Left lung (tissue), 10 donors: ENCODE results near the gene SLC6A7. TPM values are rescaled to one million over a fixed set of nuclear protein-coding genes. Genes with fewer than 3 reads are reported as not detected.

ENCODE experiments used
- ATAC-seq: fragments of 200-7000 bp; cut with Tn5 transposase; one replicate; pipeline ENCODE4 v1.9.1; 2020; ENCODE audit warnings: moderate library complexity
- DNase-seq, 4 donors: peaks; one replicate each; pipeline ENCODE4 v3.0.0-alpha.2; 2013 to 2020
- H3K27ac ChIP-seq, 2 donors: fragments of 200-600 bp; sonication (generic) in 1 of 2; one replicate each; pipeline versions ENCODE4 v1.5.0 to v1.8.0; 2020 to 2021
- H3K27me3 ChIP-seq, 2 donors: fragments of 200-600 bp; sonication (generic) in 1 of 2; one replicate each; pipeline versions ENCODE4 v1.5.0 to v1.8.0; 2020 to 2021
- H3K36me3 ChIP-seq, 2 donors: fragments of 200-600 bp; sonication (generic) in 1 of 2; one replicate each; pipeline versions ENCODE4 v1.5.0 to v1.8.0; 2020 to 2021
- H3K4me1 ChIP-seq, 2 donors: fragments of 200-600 bp; one replicate each; pipeline ENCODE4 v1.8.0; 2021
- H3K4me3 ChIP-seq, 2 donors: fragments of 200-600 bp; sonication (generic) in 1 of 2; one replicate each; pipeline versions ENCODE4 v1.5.0 to v1.8.0; 2020 to 2021; ENCODE audit warnings: mild to moderate bottlenecking in 1 of 2
- H3K9me3 ChIP-seq, 2 donors: fragments of 200-600 bp; sonication (generic) in 1 of 2; one replicate each; pipeline versions ENCODE4 v1.5.0 to v1.8.0; 2020 to 2021
- intact Hi-C, 2 donors: fragments of 100-400 bp; cut with DNase I; formaldehyde crosslinking; loops; one replicate each; pipeline versions ENCODE4 v1.11.2 to v1.14.2; 2022
- polyA plus RNA-seq, 6 donors: library from polyadenylated mRNA; unstranded; fragments of 120-200 nt; gene quantifications; one replicate each; pipeline ENCODE4 v1.2.1, GENCODE V29; 2013; ENCODE audit not compliant: insufficient read length in 6 of 6
- total RNA-seq, 2 donors: library from RNA; stranded (reverse); fragmentation: NEBNext Ultra II Directional; extraction: Animal tissue kit (Norgen Biotek cat#: 25700); gene quantifications; one replicate each; pipeline ENCODE4 v1.2.1, GENCODE V29; 2021
- TF ChIP-seq, protein P1 (sequence below), 2 donors: fragments of 200-600 bp; sonication (generic) in 1 of 2; IDR thresholded peaks; one replicate each; pipeline versions ENCODE4 v1.5.0 to v1.8.0; 2021; ENCODE audit warnings: antibody characterized with exemption in 2 of 2
- donor health status: DM: no; HTN: yes; CAD: no.
- donor health status: DM: no; HTN: no; CAD: no.

Gene SLC6A7
- total and polyA plus RNA-seq, 8 donors: 0.13 TPM; not detected in 7

DNA sequence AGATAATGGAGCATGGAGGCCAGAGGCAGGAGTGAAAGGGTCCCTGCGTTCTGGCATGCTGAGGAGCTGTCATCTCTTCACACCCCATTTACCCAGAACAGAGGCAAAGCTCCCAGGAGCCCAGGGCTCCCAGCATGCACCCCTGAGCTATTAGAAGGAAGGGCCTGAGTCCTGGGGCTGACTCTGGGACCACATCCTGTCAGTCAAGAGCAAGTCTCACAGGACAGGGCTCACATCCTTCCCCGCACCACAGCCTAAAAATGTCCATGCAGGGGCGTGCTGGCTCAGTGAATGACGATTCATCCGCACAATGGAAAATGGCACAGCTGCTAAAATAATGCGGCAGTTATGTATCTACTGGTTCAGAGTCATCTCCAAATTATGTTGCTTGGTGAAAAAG, 68.3 kb downstream of the SLC6A7 start:
- TF ChIP-seq, protein P1, sequence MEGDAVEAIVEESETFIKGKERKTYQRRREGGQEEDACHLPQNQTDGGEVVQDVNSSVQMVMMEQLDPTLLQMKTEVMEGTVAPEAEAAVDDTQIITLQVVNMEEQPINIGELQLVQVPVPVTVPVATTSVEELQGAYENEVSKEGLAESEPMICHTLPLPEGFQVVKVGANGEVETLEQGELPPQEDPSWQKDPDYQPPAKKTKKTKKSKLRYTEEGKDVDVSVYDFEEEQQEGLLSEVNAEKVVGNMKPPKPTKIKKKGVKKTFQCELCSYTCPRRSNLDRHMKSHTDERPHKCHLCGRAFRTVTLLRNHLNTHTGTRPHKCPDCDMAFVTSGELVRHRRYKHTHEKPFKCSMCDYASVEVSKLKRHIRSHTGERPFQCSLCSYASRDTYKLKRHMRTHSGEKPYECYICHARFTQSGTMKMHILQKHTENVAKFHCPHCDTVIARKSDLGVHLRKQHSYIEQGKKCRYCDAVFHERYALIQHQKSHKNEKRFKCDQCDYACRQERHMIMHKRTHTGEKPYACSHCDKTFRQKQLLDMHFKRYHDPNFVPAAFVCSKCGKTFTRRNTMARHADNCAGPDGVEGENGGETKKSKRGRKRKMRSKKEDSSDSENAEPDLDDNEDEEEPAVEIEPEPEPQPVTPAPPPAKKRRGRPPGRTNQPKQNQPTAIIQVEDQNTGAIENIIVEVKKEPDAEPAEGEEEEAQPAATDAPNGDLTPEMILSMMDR (IDR thresholded peaks at IDR 0.05): no peak
- intact Hi-C loops: no loop called here
- DNase-seq (no peak), ATAC-seq (no peak)
- Histone ChIP-seq H3K27ac (no peak overlapping the region), H3K9me3 (no peaks in the 10 kb centered on the region), H3K4me3 (no peak overlapping the region), H3K36me3 (no peaks in the 10 kb centered on the region), H3K4me1 (no peaks in the 10 kb centered on the region), H3K27me3 (no peaks in the 10 kb centered on the region)

Other genes starting within 250 kb of the SLC6A7 start
- gene PDE6A, start 245.3 kb upstream of the SLC6A7 start, total RNA-seq: not detected
- under 1 TPM; 0.14 to 0.24 (median 0.18) TPM for gene PDE6A, start 245.3 kb upstream of the SLC6A7 start, polyA plus RNA-seq
- gene SLC26A2, start 229.3 kb upstream of the SLC6A7 start, total RNA-seq: 10 to 100 TPM; 14.3 to 18.5 TPM
- gene SLC26A2, start 229.3 kb upstream of the SLC6A7 start, polyA plus RNA-seq: 10 to 100 TPM; 20.2 to 23.6 (median 22.6) TPM
- 1 to 10 TPM; 4.1 to 5.8 TPM for gene TIGD6, start 189.4 kb upstream of the SLC6A7 start, total RNA-seq
- gene TIGD6, start 189.4 kb upstream of the SLC6A7 start, polyA plus RNA-seq: 1 to 10 TPM; 3.7 to 5.1 (median 4.4) TPM
- 10 to 100 TPM; 27.5 to 37.1 TPM for gene HMGXB3, start 189.3 kb upstream of the SLC6A7 start, total RNA-seq
- 10 to 100 TPM; 38.8 to 53.3 (median 45.0) TPM for gene HMGXB3, start 189.3 kb upstream of the SLC6A7 start, polyA plus RNA-seq
- 10 to 100 TPM; 52.8 to 93.1 TPM for gene CSF1R, start 103.5 kb upstream of the SLC6A7 start, total RNA-seq
- 10 to 100 TPM; 22.7 to 26.5 (median 25.6) TPM for gene CSF1R, start 103.5 kb upstream of the SLC6A7 start, polyA plus RNA-seq
- gene PDGFRB, start 34.2 kb upstream of the SLC6A7 start, total RNA-seq: 100 to 1,000 TPM; 129 TPM
- gene PDGFRB, start 34.2 kb upstream of the SLC6A7 start, polyA plus RNA-seq: 100 to 1,000 TPM; 189 to 227 (median 220) TPM
- under 1 TPM in 1 of 2 donors, not detected in 1; 0.52 TPM for gene CDX1, start 23.3 kb upstream of the SLC6A7 start, total RNA-seq
- gene CDX1, start 23.3 kb upstream of the SLC6A7 start, polyA plus RNA-seq: under 1 TPM; 0.14 to 0.60 (median 0.33) TPM
- 1 to 10 TPM in 1 of 2 donors, under 1 TPM in 1; 0.64 to 1.2 TPM for gene CAMK2A, start 99.7 kb downstream of the SLC6A7 start, total RNA-seq
- gene CAMK2A, start 99.7 kb downstream of the SLC6A7 start, polyA plus RNA-seq: 1 to 10 TPM; 4.0 to 5.8 (median 5.3) TPM
- gene ARSI, start 112.8 kb downstream of the SLC6A7 start, total RNA-seq: 1 to 10 TPM; 6.6 to 7.5 TPM
- gene ARSI, start 112.8 kb downstream of the SLC6A7 start, polyA plus RNA-seq: 10 to 100 TPM; 19.2 to 31.8 (median 25.0) TPM
- 10 to 100 TPM; 21.8 to 32.5 TPM for gene TCOF1, start 167.6 kb downstream of the SLC6A7 start, total RNA-seq
- 10 to 100 TPM; 27.9 to 42.6 (median 31.1) TPM for gene TCOF1, start 167.6 kb downstream of the SLC6A7 start, polyA plus RNA-seq
- 1,000 to 10,000 TPM; 1,866 to 2,212 TPM for gene CD74, start 222.8 kb downstream of the SLC6A7 start, total RNA-seq
- 100 to 1,000 TPM; 143 to 201 (median 169) TPM for gene CD74, start 222.8 kb downstream of the SLC6A7 start, polyA plus RNA-seq